ENCODE data around the gene ORC4. TPM values are rescaled to one million over a fixed set of nuclear protein-coding genes. Genes with fewer than 3 reads are reported as not detected.

Gene ORC4
- total RNA-seq, 1 donor from 2014 or later, result 80.9 TPM

Other genes with a start within 250 kb of the ORC4 start
- gene ACVR2A, start 175.7 kb downstream of the ORC4 start, total RNA-seq, result 88.3 TPM
- gene MBD5, start 354 bp upstream of the ORC4 start, total RNA-seq, result 41.3 TPM

All from temporal lobe (tissue), 1 donor.